ENCODE results near the gene VWC2. TPM values are rescaled to one million over a fixed set of nuclear protein-coding genes. Genes with fewer than 3 reads are reported as not detected.

The VWC2 gene
- total and polyA plus RNA-seq, 2 of the 8 experiments (the other 6 are each of a cell fraction or from before 2014, with no cell fraction given), result 0.24 to 0.30 TPM

DNA sequence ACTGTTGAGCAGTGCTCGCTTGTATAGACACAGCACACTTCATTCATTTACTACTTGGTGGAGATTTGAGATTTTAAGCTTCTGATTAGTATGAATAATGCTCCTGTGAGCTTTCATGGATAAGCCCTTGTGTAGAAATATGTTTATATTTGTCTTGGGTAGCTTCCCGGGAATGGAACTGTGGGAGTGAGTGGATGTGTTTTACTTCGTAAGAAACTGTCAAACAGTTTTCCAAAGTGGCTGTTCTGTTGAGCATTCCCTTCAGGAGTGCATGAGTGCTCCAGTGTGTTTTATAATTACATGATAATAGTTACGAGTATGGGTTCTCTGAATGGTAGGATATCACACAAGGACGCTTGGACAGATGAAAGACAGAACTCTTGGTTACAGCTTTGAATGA is 49.4 kb downstream of the VWC2 start:
- Histone ChIP-seq H4K20me1 (replicated peaks in 1 of 2; ENCODE audit: control insufficient read depth in 1 of 2, insufficient read depth in 2 of 2, low read length in 2 of 2) (no peaks in the 10 kb centered on the region), H2BK15ac (ENCODE audit: low read length) (no peak overlapping the region), H4K5ac (ENCODE audit: insufficient read length, low read depth, low read length) (no peak overlapping the region), H2BK5ac (ENCODE audit: low read depth, low read length) (no peak overlapping the region), H4K91ac (replicated peaks; ENCODE audit: insufficient read length, low read length) (no peak overlapping the region), H2BK12ac (ENCODE audit: low read depth, low read length) (no peak overlapping the region), H3K27ac (ENCODE audit: low read depth, low read length) (no peak overlapping the region), H3K14ac (ENCODE audit: insufficient read length) (no peak overlapping the region), H2BK20ac (ENCODE audit: low read length) (no peak overlapping the region), H3K27me3 (replicated peaks in 1 of 4; ENCODE audit: control insufficient read depth in 3 of 4, extremely low read depth in 1 of 4, insufficient read depth in 3 of 4, low read length in 3 of 4) (no peaks in the 10 kb centered on the region), H3K18ac (ENCODE audit: extremely low read depth, low read length) (no peak overlapping the region), H3K23ac (ENCODE audit: insufficient read length) (no peak overlapping the region), H3K56ac (replicated peaks; ENCODE audit: insufficient read length, low read depth, low read length) (no peak overlapping the region), H3K4ac (replicated peaks; ENCODE audit: insufficient read length, low read depth, low read length) (no peak overlapping the region), H3K9me3 (ENCODE audit: insufficient read depth in 2 of 2, low read depth in 1 of 2, low read length in 1 of 2) (no peaks in the 10 kb centered on the region), H3K36me3 (ENCODE audit: control insufficient read depth in 2 of 4, insufficient read depth in 4 of 4, low read length in 3 of 4) (no peaks in the 10 kb centered on the region), H3K23me2 (ENCODE audit: low read depth, low read length) (no peaks in the 10 kb centered on the region), H3K4me2 (ENCODE audit: insufficient read depth in 1 of 2, low read depth in 2 of 2, low read length in 2 of 2) (no peak overlapping the region), H3K4me3 (ENCODE audit: extremely low read depth in 1 of 4, insufficient read depth in 2 of 4, low read depth in 3 of 4, low read length in 4 of 4) (no peak overlapping the region), H3K9ac (replicated peaks in 1 of 4; ENCODE audit: extremely low read depth in 1 of 4, low read depth in 3 of 4, low read length in 3 of 4) (no peak overlapping the region; a peak in 1 of 7 replicates), H4K8ac (ENCODE audit: extremely low read depth, insufficient read depth, low read length) (no peak overlapping the region), H3K4me1 (replicated peaks in 1 of 4; ENCODE audit: control insufficient read depth in 3 of 4, insufficient read depth in 4 of 4, low read length in 3 of 4) (peaks cover 0 to 4% (median 1%) of the 10 kb centered on the region in 4 experiments; a peak in 2 of 7 replicates), H2BK120ac (replicated peaks; ENCODE audit: low read depth, low read length) (no peak overlapping the region), H2AK5ac (ENCODE audit: low read depth, low read length) (no peak overlapping the region), H3K79me1 (ENCODE audit: low read depth, low read length) (no peaks in the 10 kb centered on the region), H3K79me2 (ENCODE audit: control insufficient read depth in 1 of 2, insufficient read depth in 2 of 2, low read length in 2 of 2) (no peaks in the 10 kb centered on the region), H2AFZ (ENCODE audit: low read length) (no peak overlapping the region)
- DNase-seq (ENCODE audit: low read depth in 1 of 2, low spot score in 2 of 2) (no peak), FAIRE-seq (no peak)
- 87% methylated on average over 5 of the region's 5 CpGs; no CpG with 5 or more reads in 1 of the 2 experiments for WGBS, 2 experiments (ENCODE audit: extremely low coverage in 1 of 2, insufficient coverage in 1 of 2, insufficient read length in 1 of 2, insufficient replicate concordance in 2 of 2, low coverage in 1 of 2, low lambda C conversion rate in 2 of 2, missing lambda C conversion rate in 1 of 2)
- POLR2A ChIA-PET (ENCODE audit: partially characterized antibody), result no interaction called here
- CTCF ChIA-PET (ENCODE audit: partially characterized antibody), result interaction anchor here (0.6 to 1.7 kb wide), 3 partner anchors 14 to 144 kb away, joined by 3 to 6 read pairs (median 3); no protein-coding TSS in a partner anchor
- TF ChIP-seq CREB1 (IDR thresholded peaks at IDR 0.05), result no peak
- TF ChIP-seq, protein P1, sequence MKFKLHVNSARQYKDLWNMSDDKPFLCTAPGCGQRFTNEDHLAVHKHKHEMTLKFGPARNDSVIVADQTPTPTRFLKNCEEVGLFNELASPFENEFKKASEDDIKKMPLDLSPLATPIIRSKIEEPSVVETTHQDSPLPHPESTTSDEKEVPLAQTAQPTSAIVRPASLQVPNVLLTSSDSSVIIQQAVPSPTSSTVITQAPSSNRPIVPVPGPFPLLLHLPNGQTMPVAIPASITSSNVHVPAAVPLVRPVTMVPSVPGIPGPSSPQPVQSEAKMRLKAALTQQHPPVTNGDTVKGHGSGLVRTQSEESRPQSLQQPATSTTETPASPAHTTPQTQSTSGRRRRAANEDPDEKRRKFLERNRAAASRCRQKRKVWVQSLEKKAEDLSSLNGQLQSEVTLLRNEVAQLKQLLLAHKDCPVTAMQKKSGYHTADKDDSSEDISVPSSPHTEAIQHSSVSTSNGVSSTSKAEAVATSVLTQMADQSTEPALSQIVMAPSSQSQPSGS (IDR thresholded peaks at IDR 0.05; ENCODE audit: low read length), result no peak
- TF ChIP-seq EGR1 (IDR thresholded peaks at IDR 0.05; ENCODE audit: borderline replicate concordance, low read depth, low read length), result no peak
- TF ChIP-seq SP1 (IDR thresholded peaks at IDR 0.05; ENCODE audit: low read depth, low read length), result no peak
- no peak for TF ChIP-seq CTBP2 (IDR thresholded peaks at IDR 0.05; ENCODE audit: borderline replicate concordance, insufficient read depth, insufficient read length, low read length)

Data from H1 (cell line).